ENCODE data around the gene RNF186.
A peak's percentile ranks its signal among the peaks of the same experiment; 100 is the strongest.

Gene RNF186

GRCh38 chr1:19773485-19773884 is 41.6 kb downstream of the RNF186 start:
- Mint-ChIP-seq H3K4me3 (no peak overlapping the region), H3K36me3 (ENCODE audit: low read depth) (peaks cover 5% of the 10 kb centered on the region), H3K4me1 (peaks cover 8% of the 10 kb centered on the region), H3K27ac (no peak overlapping the region), H3K27me3 (ENCODE audit: low read depth) (peaks cover 2% of the 10 kb centered on the region), H3K9me3 (no peaks in the 10 kb centered on the region)
- TF ChIP-seq, protein P1, sequence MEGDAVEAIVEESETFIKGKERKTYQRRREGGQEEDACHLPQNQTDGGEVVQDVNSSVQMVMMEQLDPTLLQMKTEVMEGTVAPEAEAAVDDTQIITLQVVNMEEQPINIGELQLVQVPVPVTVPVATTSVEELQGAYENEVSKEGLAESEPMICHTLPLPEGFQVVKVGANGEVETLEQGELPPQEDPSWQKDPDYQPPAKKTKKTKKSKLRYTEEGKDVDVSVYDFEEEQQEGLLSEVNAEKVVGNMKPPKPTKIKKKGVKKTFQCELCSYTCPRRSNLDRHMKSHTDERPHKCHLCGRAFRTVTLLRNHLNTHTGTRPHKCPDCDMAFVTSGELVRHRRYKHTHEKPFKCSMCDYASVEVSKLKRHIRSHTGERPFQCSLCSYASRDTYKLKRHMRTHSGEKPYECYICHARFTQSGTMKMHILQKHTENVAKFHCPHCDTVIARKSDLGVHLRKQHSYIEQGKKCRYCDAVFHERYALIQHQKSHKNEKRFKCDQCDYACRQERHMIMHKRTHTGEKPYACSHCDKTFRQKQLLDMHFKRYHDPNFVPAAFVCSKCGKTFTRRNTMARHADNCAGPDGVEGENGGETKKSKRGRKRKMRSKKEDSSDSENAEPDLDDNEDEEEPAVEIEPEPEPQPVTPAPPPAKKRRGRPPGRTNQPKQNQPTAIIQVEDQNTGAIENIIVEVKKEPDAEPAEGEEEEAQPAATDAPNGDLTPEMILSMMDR (IDR thresholded peaks at IDR 0.05; ENCODE audit: unreplicated experiment in 3 of 3), result no peak

GRCh38 chr1:19772053-19772452 is 43.0 kb downstream of the RNF186 start:
- Mint-ChIP-seq H3K36me3 (ENCODE audit: low read depth) (no peaks in the 10 kb centered on the region), H3K27me3 (ENCODE audit: low read depth) (peaks cover 3% of the 10 kb centered on the region), H3K4me3 (no peak overlapping the region), H3K27ac (no peak overlapping the region), H3K4me1 (peaks cover 12% of the 10 kb centered on the region), H3K9me3 (no peaks in the 10 kb centered on the region)
- TF ChIP-seq, protein P1 (IDR thresholded peaks at IDR 0.05; ENCODE audit: unreplicated experiment in 3 of 3), result no peak

DNA sequence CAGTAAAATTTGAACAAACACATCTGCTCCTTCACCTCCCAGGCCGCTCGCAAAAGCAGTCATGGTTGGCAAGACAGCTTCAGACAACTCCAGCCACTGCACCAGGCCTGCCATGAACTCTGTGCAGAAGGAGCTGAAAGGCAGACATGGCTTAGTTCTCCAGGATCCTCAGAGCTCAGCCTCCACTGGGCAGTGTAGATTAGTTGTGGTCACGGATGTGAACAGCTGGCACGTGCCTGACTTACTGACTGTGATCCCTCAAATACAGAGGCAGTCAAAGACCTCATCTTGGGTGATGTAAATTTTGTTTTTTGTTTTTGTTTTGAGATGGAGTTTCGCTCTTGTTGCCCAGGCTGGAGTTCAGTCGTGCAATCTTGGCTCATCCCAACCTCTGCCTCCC is 43.7 kb downstream of the RNF186 start:
- no peaks in the 10 kb centered on the region for H3K9me3 Mint-ChIP-seq
- TF ChIP-seq, protein P1 (IDR thresholded peaks at IDR 0.05; ENCODE audit: unreplicated experiment in 3 of 3), result no peak
- H3K4me3 Mint-ChIP-seq, result no peak overlapping the region

DNA sequence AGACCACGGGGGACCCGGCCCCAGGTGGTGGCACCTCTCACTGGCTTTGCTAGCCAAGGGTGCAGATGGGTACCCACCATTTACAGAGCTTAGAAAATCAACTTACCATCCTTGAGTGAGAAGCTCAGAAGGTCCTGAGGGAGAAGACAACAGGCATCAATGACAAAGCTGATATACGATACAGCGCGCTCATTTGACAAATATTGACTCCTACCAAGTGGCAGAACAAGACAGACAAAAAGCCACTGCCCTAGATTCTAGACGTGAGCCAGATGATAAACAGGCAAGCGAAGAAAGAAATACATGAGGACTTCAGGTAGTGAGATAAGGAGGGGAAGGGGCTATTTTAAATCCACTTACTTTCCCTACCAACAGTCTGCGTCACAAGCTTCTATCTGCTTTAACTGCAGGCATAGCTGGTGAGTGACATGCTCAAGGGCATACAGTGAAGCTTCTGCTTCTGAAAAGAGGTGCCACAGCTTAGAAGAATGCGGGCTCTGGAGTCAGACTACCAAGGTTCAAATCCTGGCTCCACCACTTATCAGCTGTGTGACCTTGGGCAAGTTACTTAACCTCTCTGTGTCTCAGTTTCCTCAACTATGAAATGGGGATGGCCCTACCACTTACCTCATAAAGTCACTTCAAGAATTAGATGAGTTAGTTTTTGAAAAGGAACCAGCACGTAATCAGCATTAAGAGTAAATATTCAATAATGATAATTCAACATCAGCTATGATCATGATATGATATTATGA is 44.5 kb downstream of the RNF186 start:
- Mint-ChIP-seq H3K4me3 (no peak overlapping the region), H3K27me3 (ENCODE audit: low read depth) (peaks cover 3% of the 10 kb centered on the region), H3K4me1 (peaks cover 15% of the 10 kb centered on the region), H3K27ac (peak overlapping the region in 1 of 3 experiments; percentile 63), H3K9me3 (no peaks in the 10 kb centered on the region), H3K36me3 (ENCODE audit: low read depth) (no peaks in the 10 kb centered on the region)
- TF ChIP-seq, protein P1 (IDR thresholded peaks at IDR 0.05; ENCODE audit: unreplicated experiment in 3 of 3), result no peak

More for the DNA sequence above, 43.7 kb downstream of the RNF186 start:
- Mint-ChIP-seq H3K36me3 (ENCODE audit: low read depth) (no peaks in the 10 kb centered on the region), H3K27me3 (ENCODE audit: low read depth) (peaks cover 3% of the 10 kb centered on the region), H3K4me1 (peaks cover 12% of the 10 kb centered on the region), H3K27ac (peak overlapping the region in 1 of 3 experiments; percentile 35)

DNA sequence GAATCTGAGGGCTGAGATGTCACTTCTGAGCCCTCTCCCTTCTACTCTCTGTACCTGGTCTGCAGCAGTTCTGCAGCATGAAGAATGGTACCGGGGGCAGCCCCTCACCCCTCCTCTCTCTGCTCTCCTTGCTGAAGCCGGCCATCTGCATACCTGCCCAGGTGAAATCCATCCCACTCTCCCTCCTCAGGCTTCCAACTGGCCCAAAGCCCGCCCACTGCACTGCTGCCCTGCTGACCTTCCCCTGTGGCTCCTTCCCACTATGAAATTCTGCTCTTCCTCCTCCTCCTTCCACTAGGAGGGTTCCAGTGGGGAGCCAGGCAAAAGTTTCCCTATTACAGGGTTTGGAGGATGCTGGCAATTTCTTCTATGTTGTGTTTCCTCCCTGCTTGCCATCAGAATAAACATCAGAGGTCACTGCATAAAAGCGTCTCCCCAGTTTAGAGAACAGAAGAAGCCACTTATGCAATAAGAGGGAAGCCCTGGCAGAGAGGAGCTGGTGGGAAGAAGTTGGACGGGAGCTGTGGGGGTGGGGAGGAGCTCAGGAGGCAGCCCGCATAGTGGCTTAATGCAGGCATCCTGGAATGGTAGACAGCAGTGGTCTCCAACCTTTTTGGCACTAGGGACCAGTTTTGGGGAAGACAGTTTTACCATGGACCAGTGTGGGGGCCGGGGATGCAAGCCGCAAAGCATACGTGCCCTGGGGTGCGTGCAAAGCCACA is 45.7 kb downstream of the RNF186 start:
- Mint-ChIP-seq H3K9me3 (no peaks in the 10 kb centered on the region), H3K27ac (peak overlapping the region in 2 of 3 experiments; percentile 3 to 63), H3K36me3 (ENCODE audit: low read depth) (no peaks in the 10 kb centered on the region), H3K27me3 (ENCODE audit: low read depth) (peaks cover 3% of the 10 kb centered on the region), H3K4me3 (no peak overlapping the region), H3K4me1 (peaks cover 21% of the 10 kb centered on the region)
- TF ChIP-seq, protein P1 (IDR thresholded peaks at IDR 0.05; ENCODE audit: unreplicated experiment in 3 of 3), result no peak
